GM21447 (cell line): ENCODE results near the gene YPEL3.
A peak's percentile ranks its signal among the peaks of the same experiment; 100 is the strongest.

Experiments
- ATAC-seq: cut with Tn5 transposase; IDR thresholded peaks from one replicate; pipeline ENCODE4 v1.9.1; 2021; ENCODE audit not compliant: unreplicated experiment

YPEL3 gene

DNA sequence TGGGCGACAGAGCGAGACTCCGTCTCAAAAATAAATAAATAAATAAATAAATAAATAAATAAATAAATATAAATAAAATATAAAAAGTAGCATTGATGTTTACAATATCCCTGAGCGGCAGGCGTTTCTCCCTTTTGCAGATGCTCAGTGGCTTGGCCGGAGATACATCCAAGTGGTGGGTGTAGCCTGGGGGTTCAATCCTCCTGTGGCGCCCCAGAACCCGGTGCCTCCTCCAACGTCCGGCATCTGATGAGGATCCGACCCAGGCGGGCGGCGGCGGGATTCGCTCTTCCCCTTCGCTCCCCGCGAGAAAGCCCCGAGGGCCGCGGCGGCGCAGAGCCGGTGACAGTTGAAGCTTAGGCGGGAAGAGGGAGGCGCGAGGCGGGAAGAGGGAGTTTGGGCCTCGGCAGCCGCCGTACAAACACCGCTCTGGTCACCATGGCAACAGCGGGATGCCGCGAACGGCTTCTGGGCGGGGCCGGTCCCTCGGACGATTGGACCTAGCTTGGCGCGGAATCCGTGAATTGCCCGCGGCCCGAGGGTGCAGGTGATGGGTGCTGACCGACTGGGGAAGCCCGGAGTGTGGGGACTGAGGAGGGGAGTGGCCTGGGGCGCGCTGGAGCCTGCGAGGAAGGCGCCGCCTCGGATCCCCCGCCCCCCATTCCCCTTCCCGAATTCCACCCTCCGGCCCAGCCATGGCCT lies 43.2 kb downstream of the YPEL3 start:
- ATAC-seq: peak; percentile 66

DNA sequence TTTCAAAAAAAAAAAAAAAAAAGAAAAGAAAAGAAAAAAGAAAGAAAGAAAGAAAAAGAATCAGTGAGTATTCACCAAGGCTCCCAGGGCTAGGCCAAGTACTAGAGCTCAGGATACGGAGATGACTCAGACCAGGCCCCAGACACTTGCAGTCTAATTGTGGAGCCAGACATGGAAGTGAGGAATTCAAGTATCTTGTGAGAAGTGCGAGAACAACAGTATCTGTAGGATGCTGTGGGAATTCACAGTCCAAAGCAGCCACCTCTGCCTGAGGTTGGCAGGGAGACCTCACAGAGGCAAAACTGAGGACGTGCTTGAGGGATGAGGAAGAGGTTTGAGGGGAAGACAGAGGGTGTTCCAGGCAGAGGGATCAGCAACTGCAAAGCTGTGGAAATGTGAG lies 44.5 kb downstream of the YPEL3 start:
- ATAC-seq: no peak

- ATAC-seq: no peak
These were observed 46.1 kb downstream of the YPEL3 start for GRCh38 chr16:30049871-30050270.

DNA sequence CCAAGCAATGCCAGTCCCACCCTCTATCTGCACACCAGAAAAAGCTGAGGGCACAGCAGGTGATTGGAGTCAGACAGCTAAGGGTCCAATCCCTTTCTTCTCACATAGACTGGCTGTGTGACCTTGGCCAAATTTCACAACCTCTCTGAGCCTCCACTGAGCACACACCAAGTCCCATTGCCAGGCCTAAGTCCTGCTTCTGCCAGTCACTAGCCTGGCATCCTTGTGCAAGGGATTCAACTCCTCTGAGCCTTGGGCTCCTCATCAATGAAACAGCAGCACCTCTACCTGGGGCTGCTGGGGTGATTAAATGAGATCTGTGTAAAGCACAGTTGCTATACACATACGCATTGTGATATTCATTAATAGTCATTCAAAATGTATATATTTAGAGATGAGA lies 49.4 kb downstream of the YPEL3 start:
- no peak for ATAC-seq

GRCh38 chr16:30046178-30046577 lies 49.8 kb downstream of the YPEL3 start:
- ATAC-seq: no peak
